B cell (primary cell): ENCODE data around the gene STC2. TPM values are rescaled to one million over a fixed set of nuclear protein-coding genes. Genes with fewer than 3 reads are reported as not detected.

ENCODE experiments used
- ATAC-seq: fragments of 200-7000 bp; cut with Tn5 transposase; one replicate; pipeline ENCODE4 v1.10.0; 2021; ENCODE audit warnings: low read depth, mild to moderate bottlenecking, moderate number of reproducible peaks, moderate library complexity
- CTCF ChIA-PET: fragments of 350-600 bp; sonication (Branson Sonifier 250); formaldehyde crosslinking; loops from one replicate; lab custom pipeline; 2021; ENCODE audit warnings: antibody characterized with exemption, inconsistent platforms; lab: Charles Lee
- POLR2A ChIA-PET: fragments of 350-600 bp; sonication (Branson Sonifier 250); formaldehyde crosslinking; loops from one replicate; lab custom pipeline; 2021; ENCODE audit warnings: antibody characterized with exemption; lab: Charles Lee
- DNase-seq: peaks from one replicate; pipeline ENCODE4 v3.0.0; 2013
- H2AFZ ChIP-seq: 2 replicates; pipeline ENCODE4 v1.6.1; 2012; ENCODE audit warnings: mild to moderate bottlenecking, low read depth, low read length; ENCODE audit not compliant: insufficient read depth, poor library complexity, severe bottlenecking
- H3K27ac ChIP-seq, 2 donors: 1 replicate in 1 of 2; 2 replicates in 1 of 2; pipeline ENCODE4 v1.5.1; 2012 to 2013; ENCODE audit warnings: low read length in 2 of 2, mild to moderate bottlenecking in 2 of 2, moderate library complexity in 1 of 2
- H3K27me3 ChIP-seq, 4 experiments: fragments of 200-600 bp in 1 of 4; sonication (generic) in 1 of 4; replicated peaks in 1 of 4; 1 replicate in 2 of 4; 2 replicates in 2 of 4; pipeline versions ENCODE4 v1.6.1 to v1.7.0; 2013 to 2016; ENCODE audit warnings: low read length in 3 of 4, mild to moderate bottlenecking in 2 of 4, mixed read lengths in 1 of 4, moderate library complexity in 1 of 4; ENCODE audit not compliant: insufficient read depth in 4 of 4, control insufficient read depth in 3 of 4; ENCODE audit errors: control extremely low read depth in 1 of 4
- H3K36me3 ChIP-seq, 2 experiments: replicated peaks in 1 of 2; 1 replicate in 1 of 2; 2 replicates in 1 of 2; pipeline versions ENCODE4 v1.6.1 to v1.7.1; 2013; ENCODE audit warnings: low read length in 1 of 2; ENCODE audit not compliant: insufficient read depth in 2 of 2, control insufficient read depth in 1 of 2; ENCODE audit errors: control extremely low read depth in 1 of 2, extremely low read depth in 1 of 2
- H3K4me1 ChIP-seq, 2 donors: fragments of 200-600 bp in 1 of 2; sonication (generic) in 1 of 2; 1 replicate in 1 of 2; 2 replicates in 1 of 2; pipeline versions ENCODE4 v1.5.1 to v1.6.1; 2013 to 2017; ENCODE audit warnings: low read length in 2 of 2; ENCODE audit not compliant: control insufficient read depth in 2 of 2, insufficient read depth in 2 of 2
- H3K4me2 ChIP-seq: replicated peaks from 2 replicates; pipeline ENCODE3; 2012; ENCODE audit warnings: mild to moderate bottlenecking, low read depth, low read length; ENCODE audit not compliant: poor library complexity, severe bottlenecking
- H3K4me3 ChIP-seq, 5 experiments: fragments of 200-600 bp in 1 of 5; sonication (generic) in 1 of 5; 1 replicate in 3 of 5; 2 replicates in 2 of 5; pipeline versions ENCODE4 v1.5.1 to v1.7.0; 2011 to 2016; ENCODE audit warnings: low read length in 4 of 5, mild to moderate bottlenecking in 4 of 5, low read depth in 2 of 5, control low read depth in 1 of 5, moderate library complexity in 1 of 5; ENCODE audit not compliant: insufficient read depth in 1 of 5; ENCODE audit errors: control extremely low read depth in 1 of 5, extremely low read depth in 1 of 5
- H3K79me2 ChIP-seq: fragments of 200-600 bp; sonication (generic); one replicate; pipeline ENCODE4 v1.6.0; 2016; ENCODE audit warnings: low read length; ENCODE audit not compliant: control insufficient read depth, insufficient read depth
- H3K9ac ChIP-seq: fragments of 200-600 bp; sonication (generic); 2 replicates; pipeline ENCODE4 v1.6.1; 2017; ENCODE audit warnings: mild to moderate bottlenecking, low read length, moderate library complexity
- H3K9me3 ChIP-seq, 3 donors: one replicate each; pipeline versions ENCODE4 v1.6.1 to v1.7.1; 2013; ENCODE audit warnings: low read length in 2 of 3; ENCODE audit not compliant: control insufficient read depth in 2 of 3, insufficient read depth in 1 of 3; ENCODE audit errors: control extremely low read depth in 1 of 3
- H4K20me1 ChIP-seq: 2 replicates; pipeline ENCODE4 v1.6.0; 2012; ENCODE audit warnings: mild to moderate bottlenecking, low read length; ENCODE audit not compliant: insufficient read depth, control insufficient read depth, poor library complexity, severe bottlenecking
- H3K27ac Mint-ChIP-seq: one replicate; pipeline ENCODE4 v1.8.0; 2021; ENCODE audit warnings: mixed read lengths
- H3K27me3 Mint-ChIP-seq: one replicate; pipeline ENCODE4 v1.8.0; 2021; ENCODE audit warnings: mixed read lengths
- H3K4me1 Mint-ChIP-seq: one replicate; pipeline ENCODE4 v1.8.0; 2021; ENCODE audit warnings: mixed read lengths
- H3K4me3 Mint-ChIP-seq: one replicate; pipeline ENCODE4 v1.8.0; 2021; ENCODE audit warnings: mixed read lengths
- H3K9me3 Mint-ChIP-seq: one replicate; pipeline ENCODE4 v1.8.0; 2022; ENCODE audit warnings: mixed read lengths; ENCODE audit not compliant: insufficient read depth
- EZH2 ChIP-seq: IDR thresholded peaks from 2 replicates; pipeline ENCODE4 v1.6.1; 2012; ENCODE audit warnings: borderline replicate concordance, low read depth, mild to moderate bottlenecking, moderate library complexity, low read length; ENCODE audit not compliant: insufficient read depth, poor library complexity, severe bottlenecking
- WGBS: methylation state at CpG from one replicate; pipeline ENCODE4 v1.1.5; 2013; ENCODE audit warnings: missing lambda C conversion rate; ENCODE audit not compliant: insufficient coverage; 5-methylcytosine and 5-hydroxymethylcytosine counted together
- intact Hi-C: fragments of 100-400 bp; cut with micrococcal nuclease; formaldehyde crosslinking; loops from one replicate; pipeline ENCODE4 v1.10.0; 2022
- polyA plus RNA-seq: library from polyadenylated mRNA; depleted of rRNA; stranded (reverse); fragments of >200 nt; gene quantifications from 2 replicates; pipeline ENCODE4 v1.2.3, GENCODE V29; 2012
- total RNA-seq, 2 donors: library from RNA; stranded (reverse); fragments of 120-200 nt in 1 of 2; gene quantifications; 1 replicate in 1 of 2; 2 replicates in 1 of 2; pipeline versions ENCODE4 v1.2.3 to v1.2.4, GENCODE V29; 2013 to 2022
- TF ChIP-seq, protein P1 (sequence below): fragments of 200-600 bp; IDR thresholded peaks from one replicate; pipeline ENCODE4 v1.8.0; 2022; ENCODE audit warnings: antibody characterized with exemption, mild to moderate bottlenecking

STC2 gene
- total and polyA plus RNA-seq, 2 donors (not counting 1 experiment from before 2014, with no cell fraction given) = not detected

DNA sequence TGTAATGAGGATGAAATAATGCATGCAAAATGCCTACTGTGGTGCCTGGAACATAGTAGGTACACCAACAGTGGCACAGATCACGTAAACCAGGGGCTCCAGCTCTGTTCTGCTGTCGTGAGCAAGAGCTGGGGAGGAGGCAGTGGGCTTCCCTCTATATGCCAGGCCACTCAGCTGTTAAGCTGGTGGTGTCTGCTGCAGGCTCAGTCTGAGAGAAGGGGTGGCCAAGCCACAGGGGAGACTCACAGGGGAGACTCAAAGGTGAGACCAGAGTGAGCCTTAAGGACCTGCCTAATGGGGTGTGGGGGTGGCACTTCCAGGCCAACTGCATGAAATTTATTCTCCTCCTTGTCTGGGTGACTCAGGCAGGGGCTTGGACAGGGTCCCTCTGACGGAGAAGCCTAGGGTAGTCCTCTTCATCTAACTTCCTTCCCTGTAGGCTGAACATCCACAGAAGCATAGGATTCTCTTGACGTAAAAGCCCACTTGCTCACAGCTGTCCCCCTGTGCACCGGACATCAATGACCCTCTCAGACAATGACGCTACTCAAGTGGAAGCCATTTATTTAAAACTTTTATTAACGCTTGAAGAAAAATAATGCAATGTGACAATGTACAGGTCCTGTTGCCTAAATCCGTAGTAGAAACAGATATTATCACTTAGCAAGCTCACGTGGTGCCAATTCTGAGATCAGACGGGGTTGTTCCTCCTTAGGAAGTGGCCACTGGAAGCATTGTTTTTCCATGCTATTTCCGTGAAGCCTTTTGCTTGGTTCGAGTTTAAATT is 13.9 kb downstream of the STC2 start:
- intact Hi-C loops = no loop called here
- TF ChIP-seq EZH2 = no peak
- TF ChIP-seq, protein P1, sequence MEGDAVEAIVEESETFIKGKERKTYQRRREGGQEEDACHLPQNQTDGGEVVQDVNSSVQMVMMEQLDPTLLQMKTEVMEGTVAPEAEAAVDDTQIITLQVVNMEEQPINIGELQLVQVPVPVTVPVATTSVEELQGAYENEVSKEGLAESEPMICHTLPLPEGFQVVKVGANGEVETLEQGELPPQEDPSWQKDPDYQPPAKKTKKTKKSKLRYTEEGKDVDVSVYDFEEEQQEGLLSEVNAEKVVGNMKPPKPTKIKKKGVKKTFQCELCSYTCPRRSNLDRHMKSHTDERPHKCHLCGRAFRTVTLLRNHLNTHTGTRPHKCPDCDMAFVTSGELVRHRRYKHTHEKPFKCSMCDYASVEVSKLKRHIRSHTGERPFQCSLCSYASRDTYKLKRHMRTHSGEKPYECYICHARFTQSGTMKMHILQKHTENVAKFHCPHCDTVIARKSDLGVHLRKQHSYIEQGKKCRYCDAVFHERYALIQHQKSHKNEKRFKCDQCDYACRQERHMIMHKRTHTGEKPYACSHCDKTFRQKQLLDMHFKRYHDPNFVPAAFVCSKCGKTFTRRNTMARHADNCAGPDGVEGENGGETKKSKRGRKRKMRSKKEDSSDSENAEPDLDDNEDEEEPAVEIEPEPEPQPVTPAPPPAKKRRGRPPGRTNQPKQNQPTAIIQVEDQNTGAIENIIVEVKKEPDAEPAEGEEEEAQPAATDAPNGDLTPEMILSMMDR = no peak
- DNase-seq = no peak
- Histone ChIP-seq H3K9me3 (peaks cover 0 to 2% (median 0%) of the 10 kb centered on the region in 3 donors), H3K4me2 (no peak overlapping the region), H4K20me1 (no peaks in the 10 kb centered on the region), H3K79me2 (no peaks in the 10 kb centered on the region), H3K4me3 (no peak overlapping the region), H3K27ac (no peak overlapping the region), H3K27me3 (peaks cover 0 to 10% (median 3%) of the 10 kb centered on the region in 4 experiments), H3K9ac (no peak overlapping the region), H3K4me1 (no peaks in the 10 kb centered on the region), H2AFZ (no peak overlapping the region), H3K36me3 (no peaks in the 10 kb centered on the region)
- CTCF ChIA-PET = no interaction called here
- peaks cover 68% of the 10 kb centered on the region for H3K27me3 Mint-ChIP-seq
- H3K4me1 Mint-ChIP-seq = no peaks in the 10 kb centered on the region
- no peak overlapping the region for H3K27ac Mint-ChIP-seq
- ATAC-seq = no peak
- no peak overlapping the region for H3K4me3 Mint-ChIP-seq
- no peaks in the 10 kb centered on the region for H3K9me3 Mint-ChIP-seq
- WGBS = 62% methylated on average over 9 of the region's 12 CpGs
- POLR2A ChIA-PET = no interaction called here

DNA sequence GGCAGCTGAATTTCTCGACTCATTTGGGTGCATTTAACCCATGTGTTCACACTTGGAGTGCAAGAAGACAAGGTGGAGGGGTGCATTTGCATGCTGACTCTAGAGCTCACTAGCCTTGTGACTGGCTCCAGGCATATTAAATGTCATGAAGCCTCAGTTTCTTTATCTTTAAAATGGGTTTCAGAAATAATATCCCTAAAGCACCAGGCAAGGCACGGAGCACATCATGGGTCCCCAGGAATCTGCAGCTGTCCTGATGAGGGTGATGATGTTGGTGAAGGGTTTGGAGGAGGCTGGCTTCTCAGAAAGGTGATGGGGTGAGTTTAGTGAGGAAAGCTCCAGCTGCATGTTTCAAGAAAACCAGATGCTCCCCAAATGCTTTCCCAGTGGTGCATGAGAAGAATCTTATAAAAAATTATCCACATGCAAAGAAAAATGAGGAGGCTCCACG is 14.8 kb downstream of the STC2 start:
- no peak overlapping the region for H3K27ac Mint-ChIP-seq
- H3K9ac ChIP-seq = no peak overlapping the region
- peaks cover 0 to 10% (median under 1%) of the 10 kb centered on the region in 4 experiments for H3K27me3 ChIP-seq
- no peak overlapping the region for H3K4me3 ChIP-seq
- CTCF ChIA-PET = no interaction called here
- no peaks in the 10 kb centered on the region for H3K79me2 ChIP-seq
- no peak for ATAC-seq
- intact Hi-C loops = no loop called here
- H3K9me3 Mint-ChIP-seq = no peaks in the 10 kb centered on the region
- TF ChIP-seq, protein P1 = no peak
- no peak for TF ChIP-seq EZH2
- peaks cover 69% of the 10 kb centered on the region for H3K27me3 Mint-ChIP-seq
- POLR2A ChIA-PET = no interaction called here
- no peak overlapping the region for H3K27ac ChIP-seq
- no peak overlapping the region for H3K4me3 Mint-ChIP-seq
- DNase-seq = no peak
- H3K4me2 ChIP-seq = no peak overlapping the region
- no peaks in the 10 kb centered on the region for H3K36me3 ChIP-seq
- H2AFZ ChIP-seq = no peak overlapping the region
- no peaks in the 10 kb centered on the region for H3K4me1 Mint-ChIP-seq
- H3K4me1 ChIP-seq = no peaks in the 10 kb centered on the region
- WGBS = 48% methylated on average over 2 of the region's 3 CpGs
- no peaks in the 10 kb centered on the region for H4K20me1 ChIP-seq
- H3K9me3 ChIP-seq = peaks cover 0 to 8% (median 0%) of the 10 kb centered on the region in 3 donors
